Peyer's patch (tissue), 4 donors: Measurements from ENCODE around the gene MCTP2. TPM values are rescaled to one million over a fixed set of nuclear protein-coding genes. Genes with fewer than 3 reads are reported as not detected.

ENCODE experiments used
- DNase-seq, 3 donors: peaks; one replicate each; pipeline ENCODE4 v3.0.0-alpha.2; 2017 to 2019
- H3K27ac ChIP-seq, 4 donors: fragments of 200-600 bp; sonication (generic); one replicate each; pipeline ENCODE4 v1.5.1; 2016 to 2019
- H3K27me3 ChIP-seq, 2 donors: fragments of 200-600 bp; sonication (generic); one replicate each; pipeline ENCODE4 v1.5.1; 2019
- H3K36me3 ChIP-seq, 3 donors: fragments of 200-600 bp; sonication (generic); one replicate each; pipeline ENCODE4 v1.5.1; 2016 to 2019
- H3K4me1 ChIP-seq, 4 donors: fragments of 200-600 bp; sonication (generic); one replicate each; pipeline ENCODE4 v1.5.1; 2016 to 2019
- H3K4me3 ChIP-seq, 4 donors: fragments of 200-600 bp; sonication (generic); 1 replicate in 3 of 4; 2 replicates in 1 of 4; pipeline ENCODE4 v1.5.1; 2016 to 2019; ENCODE audit warnings: mild to moderate bottlenecking in 1 of 4
- H3K9me3 ChIP-seq, 4 donors: fragments of 200-600 bp; sonication (generic); one replicate each; pipeline ENCODE4 v1.5.1; 2016 to 2019; ENCODE audit warnings: mild to moderate bottlenecking in 1 of 4
- CTCF ChIP-seq, 6 experiments: fragments of 450-650 bp in 4 of 6; fragments of 200-600 bp in 2 of 6; sonication (generic) in 1 of 6; IDR thresholded peaks; one replicate each; pipeline ENCODE4 v1.5.1; 2017 to 2019; ENCODE audit warnings: antibody characterized with exemption in 6 of 6, mild to moderate bottlenecking in 3 of 6, moderate library complexity in 1 of 6
- POLR2A ChIP-seq, 2 donors: fragments of 450-650 bp; IDR thresholded peaks; one replicate each; pipeline ENCODE4 v1.5.1; 2017; ENCODE audit warnings: antibody characterized with exemption in 2 of 2, mild to moderate bottlenecking in 2 of 2, moderate library complexity in 2 of 2
- total RNA-seq, 4 donors: library from RNA; depleted of rRNA; stranded (reverse); fragments of >200 nt; gene quantifications; one replicate each; pipeline ENCODE4 v1.1.0, GENCODE V29; 2016

Gene MCTP2
- total RNA-seq, 4 donors from 2014 or later: 40.8 to 241 (median 74.0) TPM

- no peaks in the 10 kb centered on the region for H3K4me1 ChIP-seq
- no peaks in the 10 kb centered on the region for H3K27me3 ChIP-seq
- no peak overlapping the region for H3K4me3 ChIP-seq
- H3K9me3 ChIP-seq: no peaks in the 10 kb centered on the region
- DNase-seq: no peak
- H3K36me3 ChIP-seq: no peaks in the 10 kb centered on the region
- H3K27ac ChIP-seq: peak overlapping the region in 1 of 4 donors; percentile 9
- TF ChIP-seq CTCF (IDR thresholded peaks at IDR 0.05) (no peak), POLR2A (IDR thresholded peaks at IDR 0.05) (no peak)
These were observed 214.3 kb downstream of the MCTP2 start for GRCh38 chr15:94445566-94446160.

- H3K9me3 ChIP-seq: no peaks in the 10 kb centered on the region
- no peaks in the 10 kb centered on the region for H3K36me3 ChIP-seq
- DNase-seq: no peak
- no peaks in the 10 kb centered on the region for H3K4me1 ChIP-seq
- peak overlapping the region in 1 of 4 donors; percentile 9 for H3K27ac ChIP-seq
- TF ChIP-seq CTCF (IDR thresholded peaks at IDR 0.05) (no peak), POLR2A (IDR thresholded peaks at IDR 0.05) (no peak)
- H3K27me3 ChIP-seq: no peaks in the 10 kb centered on the region
- H3K4me3 ChIP-seq: no peak overlapping the region
These were observed 215.1 kb downstream of the MCTP2 start for GRCh38 chr15:94446441-94446840.

GRCh38 chr15:94451466-94451865 lies 220.1 kb downstream of the MCTP2 start:
- TF ChIP-seq CTCF (IDR thresholded peaks at IDR 0.05) (no peak), POLR2A (IDR thresholded peaks at IDR 0.05) (no peak)
- no peaks in the 10 kb centered on the region for H3K4me1 ChIP-seq
- H3K27ac ChIP-seq: no peak overlapping the region
- no peaks in the 10 kb centered on the region for H3K36me3 ChIP-seq
- H3K27me3 ChIP-seq: no peaks in the 10 kb centered on the region
- no peak overlapping the region for H3K4me3 ChIP-seq
- DNase-seq: no peak
- H3K9me3 ChIP-seq: no peaks in the 10 kb centered on the region

GRCh38 chr15:94453227-94453988 lies 222.0 kb downstream of the MCTP2 start:
- no peaks in the 10 kb centered on the region for H3K27me3 ChIP-seq
- H3K4me1 ChIP-seq: no peaks in the 10 kb centered on the region
- TF ChIP-seq CTCF (IDR thresholded peaks at IDR 0.05) (no peak), POLR2A (IDR thresholded peaks at IDR 0.05) (no peak)
- no peak for DNase-seq
- no peaks in the 10 kb centered on the region for H3K9me3 ChIP-seq
- H3K27ac ChIP-seq: no peak overlapping the region
- H3K4me3 ChIP-seq: no peak overlapping the region
- no peaks in the 10 kb centered on the region for H3K36me3 ChIP-seq

GRCh38 chr15:94455297-94455696 lies 223.9 kb downstream of the MCTP2 start:
- Histone ChIP-seq H3K27me3 (no peaks in the 10 kb centered on the region), H3K36me3 (no peaks in the 10 kb centered on the region), H3K27ac (no peak overlapping the region), H3K9me3 (no peaks in the 10 kb centered on the region), H3K4me3 (no peak overlapping the region), H3K4me1 (no peaks in the 10 kb centered on the region)
- TF ChIP-seq CTCF (IDR thresholded peaks at IDR 0.05) (no peak), POLR2A (IDR thresholded peaks at IDR 0.05) (no peak)
- no peak for DNase-seq
